ENCODE results near the gene TMED6. TPM values are rescaled to one million over a fixed set of nuclear protein-coding genes. Genes with fewer than 3 reads are reported as not detected.

The TMED6 gene
- total RNA-seq, 2 donors from 2014 or later = 0.53 to 0.66 TPM

DNA sequence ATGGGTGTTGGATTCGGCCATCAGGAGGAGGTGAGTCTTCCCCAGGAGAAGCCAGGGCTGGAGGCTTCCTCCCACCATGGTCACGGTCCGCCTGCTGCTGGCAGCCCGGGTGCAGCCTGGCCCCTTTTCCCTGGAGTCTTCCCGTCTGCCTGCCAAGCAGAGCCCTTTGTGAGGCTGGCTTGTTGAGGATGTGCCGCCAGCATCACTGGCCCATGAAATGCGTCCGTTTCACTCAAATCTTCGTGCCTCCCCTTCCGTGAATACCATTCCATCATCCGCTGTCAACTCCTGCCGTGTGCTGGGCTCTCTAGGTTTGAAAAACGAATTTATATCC, 30.9 kb downstream of the TMED6 start:
- DNase-seq = no peak
- 88 to 90% methylated on average over 6 to 13 of the region's 13 CpGs for WGBS, 2 experiments (ENCODE audit: insufficient coverage in 1 of 2, insufficient read length in 1 of 2)
- Histone ChIP-seq H3K9ac (ENCODE audit: extremely low read depth, low read length, poor library complexity, severe bottlenecking) (no peak overlapping the region), H3K27me3 (ENCODE audit: control insufficient read depth, insufficient read depth, low read length, poor library complexity, severe bottlenecking) (no peaks in the 10 kb centered on the region), H3K36me3 (ENCODE audit: control insufficient read depth, insufficient read depth, low read length) (peaks cover 79% of the 10 kb centered on the region), H3K9me3 (ENCODE audit: control insufficient read depth, low read length) (no peaks in the 10 kb centered on the region), H3K4me1 (ENCODE audit: control insufficient read depth, insufficient read depth, low read length) (no peaks in the 10 kb centered on the region), H3K27ac (ENCODE audit: low read depth, low read length) (no peak overlapping the region), H3K4me3 (ENCODE audit: low read length) (no peak overlapping the region)
- Mint-ChIP-seq H3K4me3 (no peak overlapping the region), H3K4me1 (no peaks in the 10 kb centered on the region), H3K27ac (peak overlapping the region; percentile 48), H3K36me3 (ENCODE audit: low read depth) (peaks cover 79% of the 10 kb centered on the region), H3K27me3 (ENCODE audit: insufficient read depth) (no peaks in the 10 kb centered on the region), H3K9me3 (no peaks in the 10 kb centered on the region)
- TF ChIP-seq, protein P1, sequence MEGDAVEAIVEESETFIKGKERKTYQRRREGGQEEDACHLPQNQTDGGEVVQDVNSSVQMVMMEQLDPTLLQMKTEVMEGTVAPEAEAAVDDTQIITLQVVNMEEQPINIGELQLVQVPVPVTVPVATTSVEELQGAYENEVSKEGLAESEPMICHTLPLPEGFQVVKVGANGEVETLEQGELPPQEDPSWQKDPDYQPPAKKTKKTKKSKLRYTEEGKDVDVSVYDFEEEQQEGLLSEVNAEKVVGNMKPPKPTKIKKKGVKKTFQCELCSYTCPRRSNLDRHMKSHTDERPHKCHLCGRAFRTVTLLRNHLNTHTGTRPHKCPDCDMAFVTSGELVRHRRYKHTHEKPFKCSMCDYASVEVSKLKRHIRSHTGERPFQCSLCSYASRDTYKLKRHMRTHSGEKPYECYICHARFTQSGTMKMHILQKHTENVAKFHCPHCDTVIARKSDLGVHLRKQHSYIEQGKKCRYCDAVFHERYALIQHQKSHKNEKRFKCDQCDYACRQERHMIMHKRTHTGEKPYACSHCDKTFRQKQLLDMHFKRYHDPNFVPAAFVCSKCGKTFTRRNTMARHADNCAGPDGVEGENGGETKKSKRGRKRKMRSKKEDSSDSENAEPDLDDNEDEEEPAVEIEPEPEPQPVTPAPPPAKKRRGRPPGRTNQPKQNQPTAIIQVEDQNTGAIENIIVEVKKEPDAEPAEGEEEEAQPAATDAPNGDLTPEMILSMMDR (conservative IDR thresholded peaks at IDR 0.05) = no peak

DNA sequence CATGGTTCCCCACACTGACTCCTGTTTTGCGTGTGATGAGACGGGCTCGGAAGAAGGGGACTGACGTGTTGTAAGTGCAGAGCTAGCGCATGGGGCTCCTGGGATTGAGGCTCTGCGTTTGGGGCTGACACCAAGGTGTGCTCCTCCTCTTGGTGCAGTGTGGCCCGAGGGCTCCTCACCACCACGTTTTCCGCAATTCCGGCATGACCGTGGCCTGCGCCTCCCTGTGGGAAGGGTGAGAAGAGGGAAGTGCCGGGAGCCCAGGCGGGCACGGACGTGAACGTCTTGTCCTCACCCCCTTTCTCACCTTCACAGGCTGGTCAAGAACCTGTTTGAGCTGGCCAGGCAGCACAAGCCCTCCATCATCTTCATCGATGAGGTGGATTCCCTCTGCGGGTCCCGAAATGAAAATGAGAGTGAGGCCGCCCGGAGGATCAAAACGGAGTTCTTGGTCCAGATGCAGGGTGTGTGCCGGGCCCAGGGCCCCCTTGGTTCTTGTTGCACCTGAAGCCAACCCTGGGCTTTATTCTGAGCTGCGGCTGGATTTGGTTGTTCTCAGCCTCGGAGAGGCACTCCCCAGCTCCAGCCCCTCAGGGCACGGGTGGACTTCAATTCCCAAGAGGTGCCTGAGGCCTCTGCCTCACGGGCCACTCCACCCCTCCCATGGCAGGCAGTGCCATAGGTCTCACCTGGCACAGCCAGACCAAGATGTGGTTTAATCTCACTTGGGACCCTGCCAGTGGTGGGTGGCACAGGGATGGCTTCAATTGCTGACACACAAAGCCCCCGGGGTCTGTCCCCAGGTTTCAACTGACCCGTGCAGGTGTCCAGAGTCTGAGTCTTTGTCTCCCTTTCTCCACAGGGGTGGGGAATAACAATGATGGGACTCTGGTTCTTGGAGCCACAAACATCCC, 31.5 kb downstream of the TMED6 start:
- H3K27ac ChIP-seq (ENCODE audit: low read depth, low read length) = no peak overlapping the region
- no peak for DNase-seq
- peaks cover 81% of the 10 kb centered on the region for H3K36me3 ChIP-seq (ENCODE audit: control insufficient read depth, insufficient read depth, low read length)
- Mint-ChIP-seq H3K4me3 (no peak overlapping the region), H3K4me1 (no peaks in the 10 kb centered on the region), H3K27ac (peak overlapping the region; percentile 27), H3K9me3 (no peaks in the 10 kb centered on the region), H3K27me3 (ENCODE audit: insufficient read depth) (no peaks in the 10 kb centered on the region), H3K36me3 (ENCODE audit: low read depth) (peaks cover 74% of the 10 kb centered on the region)
- H3K4me1 ChIP-seq (ENCODE audit: control insufficient read depth, insufficient read depth, low read length) = no peaks in the 10 kb centered on the region
- H3K9ac ChIP-seq (ENCODE audit: extremely low read depth, low read length, poor library complexity, severe bottlenecking) = no peak overlapping the region
- H3K9me3 ChIP-seq (ENCODE audit: control insufficient read depth, low read length) = no peaks in the 10 kb centered on the region
- no peak overlapping the region for H3K4me3 ChIP-seq (ENCODE audit: low read length)
- 92 to 93% methylated on average over 14 to 30 of the region's 30 CpGs for WGBS, 2 experiments (ENCODE audit: insufficient coverage in 1 of 2, insufficient read length in 1 of 2)
- TF ChIP-seq, protein P1 (conservative IDR thresholded peaks at IDR 0.05) = no peak
- H3K27me3 ChIP-seq (ENCODE audit: control insufficient read depth, insufficient read depth, low read length, poor library complexity, severe bottlenecking) = no peaks in the 10 kb centered on the region

DNA sequence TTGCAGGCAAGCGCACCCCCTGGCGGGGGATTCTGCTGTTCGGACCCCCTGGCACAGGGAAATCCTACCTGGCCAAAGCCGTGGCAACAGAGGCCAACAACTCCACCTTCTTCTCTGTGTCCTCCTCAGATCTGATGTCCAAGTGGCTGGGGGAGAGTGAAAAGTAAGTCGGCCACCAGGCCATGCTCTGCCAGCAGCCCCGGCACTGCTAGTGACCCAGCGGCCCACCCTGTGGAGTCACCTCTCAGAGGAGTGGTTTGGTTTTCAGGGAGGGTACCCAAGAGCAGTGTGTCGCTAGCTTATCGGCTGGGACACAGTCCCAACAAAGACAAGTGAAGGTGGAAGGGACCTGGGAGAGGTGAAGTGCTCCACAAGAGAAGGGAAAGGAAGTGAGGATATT, 32.2 kb downstream of the TMED6 start:
- H3K27me3 ChIP-seq (ENCODE audit: control insufficient read depth, insufficient read depth, low read length, poor library complexity, severe bottlenecking) = no peaks in the 10 kb centered on the region
- WGBS, 2 experiments (ENCODE audit: insufficient coverage in 1 of 2, insufficient read length in 1 of 2) = 92 to 98% methylated on average over 6 to 9 of the region's 9 CpGs
- no peaks in the 10 kb centered on the region for H3K27me3 Mint-ChIP-seq (ENCODE audit: insufficient read depth)
- no peaks in the 10 kb centered on the region for H3K4me1 Mint-ChIP-seq
- H3K36me3 ChIP-seq (ENCODE audit: control insufficient read depth, insufficient read depth, low read length) = peaks cover 80% of the 10 kb centered on the region
- H3K9me3 ChIP-seq (ENCODE audit: control insufficient read depth, low read length) = no peaks in the 10 kb centered on the region
- H3K27ac ChIP-seq (ENCODE audit: low read depth, low read length) = no peak overlapping the region
- no peak overlapping the region for H3K4me3 Mint-ChIP-seq
- no peaks in the 10 kb centered on the region for H3K4me1 ChIP-seq (ENCODE audit: control insufficient read depth, insufficient read depth, low read length)
- H3K36me3 Mint-ChIP-seq (ENCODE audit: low read depth) = peaks cover 72% of the 10 kb centered on the region
- no peak overlapping the region for H3K4me3 ChIP-seq (ENCODE audit: low read length)
- no peak for DNase-seq
- H3K27ac Mint-ChIP-seq = peak overlapping the region; percentile 27
- TF ChIP-seq, protein P1 (conservative IDR thresholded peaks at IDR 0.05) = peak; percentile 24
- no peaks in the 10 kb centered on the region for H3K9me3 Mint-ChIP-seq
- H3K9ac ChIP-seq (ENCODE audit: extremely low read depth, low read length, poor library complexity, severe bottlenecking) = no peak overlapping the region

Measured in endodermal cell (in vitro differentiated cells).